ENCODE data around the gene MGAT4A. TPM values are rescaled to one million over a fixed set of nuclear protein-coding genes. Genes with fewer than 3 reads are reported as not detected.
"Not testable (repeated sequence)": the region's sequence is repeated elsewhere in the genome, so short reads cannot be mapped to it uniquely, and the experiment has no call there.

The MGAT4A gene
- total RNA-seq, 3 donors from 2014 or later: 24.8 to 33.1 (median 32.4) TPM

- Mint-ChIP-seq H3K36me3 (ENCODE audit: insufficient read depth) (peaks cover 3% of the 10 kb centered on the region), H3K4me1 (ENCODE audit: low read depth) (peaks cover 74% of the 10 kb centered on the region), H3K27me3 (ENCODE audit: low read depth) (no peaks in the 10 kb centered on the region), H3K4me3 (peak overlapping the region; percentile 84), H3K9me3 (no peaks in the 10 kb centered on the region)
- DNase-seq (peak; percentile 51), ATAC-seq (peak; percentile 32 to 35)
Observed at GRCh38 chr2:98730053-98730706, 752 bp downstream of the MGAT4A start.

DNA sequence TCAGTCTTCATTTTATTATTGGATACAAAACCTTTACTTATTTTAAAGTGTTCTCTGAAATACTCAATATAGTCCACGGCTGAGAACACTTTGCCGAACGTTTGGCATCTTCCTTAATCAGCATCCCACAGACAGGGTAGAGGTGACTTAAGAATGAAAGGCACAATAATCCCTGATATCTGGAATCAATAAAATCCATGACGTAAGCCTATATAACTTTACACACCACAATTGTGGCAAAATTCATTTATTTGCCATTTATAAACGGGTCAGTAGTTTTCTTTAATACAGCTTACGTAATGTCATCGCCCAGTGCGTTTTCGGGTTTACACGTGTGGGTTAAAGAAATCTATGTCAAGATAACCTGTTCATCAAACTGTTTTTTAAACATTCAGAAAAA, 1.3 kb downstream of the MGAT4A start:
- ATAC-seq: no peak
- Mint-ChIP-seq H3K4me3 (peak overlapping the region; percentile 84), H3K4me1 (ENCODE audit: low read depth) (peaks cover 74% of the 10 kb centered on the region), H3K36me3 (ENCODE audit: insufficient read depth) (peaks cover 3% of the 10 kb centered on the region), H3K9me3 (no peaks in the 10 kb centered on the region), H3K27me3 (ENCODE audit: low read depth) (no peaks in the 10 kb centered on the region)
- DNase-seq: no peak

DNA sequence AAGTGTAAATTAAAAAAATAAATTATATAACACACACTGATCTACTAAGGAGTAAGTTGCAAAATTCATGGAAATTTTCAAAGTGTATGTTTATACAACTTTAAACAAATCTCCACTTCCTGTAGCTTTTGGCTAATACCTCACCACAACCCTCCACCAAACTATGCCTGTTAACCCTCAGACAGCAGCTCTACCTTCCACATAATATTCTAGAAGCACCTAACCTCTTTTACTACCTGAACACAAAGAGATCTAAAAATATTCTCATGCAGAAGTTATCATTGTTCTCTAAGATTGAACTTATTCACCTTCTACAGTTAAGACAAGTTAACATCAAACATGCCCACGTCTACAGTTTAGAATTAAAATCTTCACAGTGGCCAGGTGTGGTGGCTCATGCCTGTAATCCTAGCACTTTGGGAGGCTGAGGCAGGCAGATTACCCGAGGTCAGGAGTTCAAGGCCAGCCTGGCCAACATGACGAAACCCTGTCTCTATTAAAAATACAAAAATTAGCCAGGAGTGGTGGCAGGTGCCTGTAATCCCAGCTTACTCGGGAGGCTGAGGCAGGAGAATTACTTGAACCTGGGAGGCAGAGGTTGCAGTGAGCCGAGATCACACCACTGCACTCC, 2.7 kb downstream of the MGAT4A start:
- DNase-seq; ATAC-seq; H3K36me3 Mint-ChIP-seq (ENCODE audit: insufficient read depth); H3K9me3 Mint-ChIP-seq; H3K27me3 Mint-ChIP-seq (ENCODE audit: low read depth): not testable (repeated sequence)
- Mint-ChIP-seq H3K4me1 (ENCODE audit: low read depth) (peaks cover 73% of the 10 kb centered on the region), H3K4me3 (peak overlapping the region; percentile 84)

DNA sequence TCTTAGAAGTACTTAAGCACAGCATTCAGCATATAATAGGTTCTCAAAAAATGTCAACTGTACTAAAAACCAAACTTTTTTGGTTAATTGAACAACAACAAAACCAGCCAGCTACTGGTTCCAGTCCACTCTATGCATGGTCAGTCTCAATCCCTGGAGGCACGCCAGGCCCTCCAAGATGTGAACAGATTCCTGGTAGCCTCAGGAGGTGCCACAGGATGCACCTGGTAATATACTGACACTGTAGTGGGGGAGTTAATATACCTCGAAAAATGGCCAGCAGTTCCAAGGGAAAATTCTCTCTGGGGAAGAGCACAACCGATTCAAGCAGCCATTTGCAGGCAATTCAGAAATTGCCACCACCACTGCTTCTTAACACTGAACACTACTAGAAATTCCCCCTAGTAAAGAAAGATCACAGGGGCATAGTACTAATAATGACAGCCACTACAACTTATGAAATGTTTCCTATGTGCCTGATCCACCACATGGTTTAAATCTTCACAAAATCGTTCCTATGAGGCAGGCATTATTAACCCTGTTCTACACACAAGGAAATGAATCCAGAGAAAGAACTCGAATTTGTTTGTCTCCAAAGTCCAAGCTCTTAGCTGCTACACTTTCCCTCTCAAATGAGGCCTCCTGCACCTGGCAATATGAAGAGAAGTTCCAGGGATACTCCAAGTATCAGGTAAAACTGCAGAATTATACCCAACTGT, 3.4 kb downstream of the MGAT4A start:
- ATAC-seq: no peak
- H3K36me3 Mint-ChIP-seq (ENCODE audit: insufficient read depth): peaks cover 13% of the 10 kb centered on the region
- no peaks in the 10 kb centered on the region for H3K27me3 Mint-ChIP-seq (ENCODE audit: low read depth)
- peak overlapping the region; percentile 70 for H3K4me3 Mint-ChIP-seq
- peaks cover 73% of the 10 kb centered on the region for H3K4me1 Mint-ChIP-seq (ENCODE audit: low read depth)
- peaks cover 5% of the 10 kb centered on the region for H3K9me3 Mint-ChIP-seq
- no peak for DNase-seq

- no peaks in the 10 kb centered on the region for H3K27me3 Mint-ChIP-seq (ENCODE audit: low read depth)
- H3K9me3 Mint-ChIP-seq: peaks cover 5% of the 10 kb centered on the region
- peaks cover 18% of the 10 kb centered on the region for H3K36me3 Mint-ChIP-seq (ENCODE audit: insufficient read depth)
- DNase-seq (no peak), ATAC-seq (no peak)
- H3K4me3 Mint-ChIP-seq: peak overlapping the region; percentile 70
- H3K4me1 Mint-ChIP-seq (ENCODE audit: low read depth): peaks cover 74% of the 10 kb centered on the region
Observed at GRCh38 chr2:98726735-98727368, 4.1 kb downstream of the MGAT4A start.

DNA sequence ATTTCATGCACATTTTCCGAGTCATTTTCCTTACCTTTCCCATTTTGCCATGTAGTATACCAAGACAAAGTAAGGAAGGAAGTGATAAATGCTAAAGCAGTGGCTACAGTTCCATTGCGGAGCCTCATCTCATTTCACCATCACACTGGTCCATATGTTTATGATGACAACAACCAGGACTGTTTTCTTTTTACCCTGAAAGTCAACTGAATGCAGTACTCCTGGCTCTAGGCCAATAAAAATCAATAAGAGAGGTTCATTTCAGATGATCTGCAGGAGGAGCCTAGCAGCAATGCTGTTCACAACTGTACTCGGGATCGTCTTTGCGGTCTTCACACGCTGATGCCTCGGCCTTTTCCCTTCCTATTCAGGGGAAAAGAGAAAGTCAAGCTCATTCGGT, 4.7 kb downstream of the MGAT4A start:
- H3K27me3 Mint-ChIP-seq (ENCODE audit: low read depth): no peaks in the 10 kb centered on the region
- H3K4me1 Mint-ChIP-seq (ENCODE audit: low read depth): peaks cover 71% of the 10 kb centered on the region
- DNase-seq (no peak), ATAC-seq (no peak)
- peak overlapping the region; percentile 70 for H3K4me3 Mint-ChIP-seq
- peaks cover 21% of the 10 kb centered on the region for H3K36me3 Mint-ChIP-seq (ENCODE audit: insufficient read depth)
- peaks cover 5% of the 10 kb centered on the region for H3K9me3 Mint-ChIP-seq

DNA sequence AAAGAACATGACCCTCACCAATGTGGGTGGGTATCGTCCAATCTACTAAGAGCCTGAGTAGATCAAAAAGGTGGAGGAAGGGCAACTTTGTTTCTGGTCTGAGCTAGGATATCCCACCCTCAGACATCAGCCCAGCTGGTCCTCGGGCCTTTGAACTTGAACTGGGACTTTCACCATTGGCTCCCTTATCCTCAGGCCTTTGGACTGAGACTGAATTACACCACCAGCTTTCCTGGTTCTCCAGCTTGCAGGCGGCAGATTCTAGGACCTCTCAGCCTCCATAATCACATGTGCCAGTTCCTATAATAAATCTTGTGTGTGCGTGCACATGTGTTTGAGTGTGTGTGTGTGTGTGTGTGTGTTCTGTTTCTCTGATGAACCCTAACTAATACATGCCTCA, 10.6 kb downstream of the MGAT4A start:
- DNase-seq (no peak), ATAC-seq (no peak)
- Mint-ChIP-seq H3K27me3 (ENCODE audit: low read depth) (no peaks in the 10 kb centered on the region), H3K9me3 (peaks cover 14% of the 10 kb centered on the region), H3K36me3 (ENCODE audit: insufficient read depth) (peaks cover 47% of the 10 kb centered on the region), H3K4me1 (ENCODE audit: low read depth) (peaks cover 70% of the 10 kb centered on the region), H3K4me3 (no peak overlapping the region)

GRCh38 chr2:98717621-98718020, 13.3 kb downstream of the MGAT4A start:
- peaks cover 70% of the 10 kb centered on the region for H3K4me1 Mint-ChIP-seq (ENCODE audit: low read depth)
- no peak overlapping the region for H3K4me3 Mint-ChIP-seq
- H3K36me3 Mint-ChIP-seq (ENCODE audit: insufficient read depth): peaks cover 37% of the 10 kb centered on the region

DNA sequence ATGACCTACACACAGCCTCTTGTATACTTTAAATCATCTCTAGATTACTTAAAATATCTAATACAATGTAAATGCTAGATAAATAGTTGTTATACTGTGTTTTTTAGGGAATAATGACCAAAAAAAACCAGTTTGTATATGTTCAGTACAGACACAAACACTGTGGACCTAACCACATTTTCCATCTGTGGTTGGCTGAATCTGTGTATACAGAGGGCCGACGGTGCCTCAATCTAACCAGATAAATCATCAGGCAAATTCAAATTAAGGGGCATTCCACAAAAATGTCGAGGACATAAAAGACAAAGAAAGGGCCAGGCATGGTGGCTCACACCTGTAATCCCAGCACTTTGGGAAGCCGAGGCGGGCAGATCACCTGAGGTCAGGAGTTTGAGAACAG, 14.1 kb downstream of the MGAT4A start:
- H3K4me3 Mint-ChIP-seq: no peak overlapping the region
- DNase-seq: no peak
- peaks cover 9% of the 10 kb centered on the region for H3K9me3 Mint-ChIP-seq
- H3K36me3 Mint-ChIP-seq (ENCODE audit: insufficient read depth): peaks cover 34% of the 10 kb centered on the region
- peaks cover 71% of the 10 kb centered on the region for H3K4me1 Mint-ChIP-seq (ENCODE audit: low read depth)
- no peak for ATAC-seq
- no peaks in the 10 kb centered on the region for H3K27me3 Mint-ChIP-seq (ENCODE audit: low read depth)

More at GRCh38 chr2:98717621-98718020, 13.3 kb downstream of the MGAT4A start:
- peaks cover 9% of the 10 kb centered on the region for H3K9me3 Mint-ChIP-seq
- H3K27me3 Mint-ChIP-seq (ENCODE audit: low read depth): no peaks in the 10 kb centered on the region
- ATAC-seq (no peak), DNase-seq (no peak)

DNA sequence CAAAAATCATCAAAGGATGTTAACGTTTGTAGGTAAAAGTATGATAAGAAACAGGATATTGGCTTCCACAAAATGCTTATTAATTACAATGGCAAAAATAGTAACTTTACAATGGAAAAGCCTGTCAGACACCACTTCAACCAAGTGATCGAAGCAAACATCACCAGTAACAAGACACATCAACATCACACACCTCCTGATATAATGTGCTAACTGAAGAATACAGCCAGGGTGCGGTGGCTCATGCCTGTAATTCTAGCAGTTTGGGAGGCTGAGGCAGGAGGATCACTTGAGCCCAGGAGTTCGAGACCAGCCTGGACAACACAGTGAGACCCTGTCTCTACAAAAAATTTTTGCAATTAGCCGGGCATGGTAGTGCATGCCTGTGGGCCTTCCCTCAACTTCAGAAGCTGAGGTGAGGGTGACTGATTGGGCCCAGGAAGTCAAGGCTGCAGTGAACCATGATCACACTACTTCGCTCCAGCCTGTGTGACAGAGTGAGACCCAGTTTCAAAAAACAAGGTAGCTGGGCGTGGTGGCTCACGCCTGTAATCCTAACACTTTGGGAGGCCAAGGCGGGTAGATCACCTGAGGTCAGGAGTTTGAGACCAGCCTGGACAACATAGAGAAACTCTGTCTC, 15.0 kb downstream of the MGAT4A start:
- peak overlapping the region; percentile 16 for H3K4me3 Mint-ChIP-seq
- peaks cover 30% of the 10 kb centered on the region for H3K36me3 Mint-ChIP-seq (ENCODE audit: insufficient read depth)
- DNase-seq (no peak), ATAC-seq (peak; percentile 32 to 63)
- H3K4me1 Mint-ChIP-seq (ENCODE audit: low read depth): peaks cover 78% of the 10 kb centered on the region
- no peaks in the 10 kb centered on the region for H3K27me3 Mint-ChIP-seq (ENCODE audit: low read depth)
- H3K9me3 Mint-ChIP-seq: peaks cover 9% of the 10 kb centered on the region

DNA sequence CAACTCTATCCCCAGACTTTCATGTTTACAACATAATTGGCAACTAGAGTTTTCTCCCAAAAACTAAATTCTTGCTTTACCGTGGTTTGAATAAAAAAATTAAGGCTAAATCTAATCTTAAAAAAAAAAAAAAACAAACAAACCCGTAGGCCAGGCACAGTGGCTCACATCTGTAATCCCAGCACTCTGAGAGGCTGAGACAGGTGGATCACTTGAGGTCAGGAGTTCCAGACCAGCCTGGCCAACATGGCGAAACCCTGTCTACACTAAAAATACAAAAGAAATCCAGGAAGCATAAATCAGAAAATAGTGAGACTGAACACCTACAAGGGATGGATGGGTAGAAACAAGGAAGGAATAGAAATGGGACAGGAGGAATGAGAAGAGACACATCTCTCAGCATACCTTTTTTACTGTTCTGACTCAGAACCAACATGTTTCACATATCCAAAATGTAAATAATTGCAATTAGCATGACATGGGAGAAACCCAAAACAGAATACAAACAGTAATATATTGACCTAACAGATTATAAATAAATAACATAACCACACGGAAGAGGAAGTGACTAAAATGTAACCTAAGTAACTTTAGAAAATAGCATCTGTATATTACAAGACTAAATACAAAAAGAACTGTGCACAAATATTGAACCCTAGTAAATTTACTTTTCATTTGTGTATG, 17.5 kb downstream of the MGAT4A start:
- ATAC-seq: no peak
- no peak overlapping the region for H3K4me3 Mint-ChIP-seq
- peaks cover 92% of the 10 kb centered on the region for H3K4me1 Mint-ChIP-seq (ENCODE audit: low read depth)

DNA sequence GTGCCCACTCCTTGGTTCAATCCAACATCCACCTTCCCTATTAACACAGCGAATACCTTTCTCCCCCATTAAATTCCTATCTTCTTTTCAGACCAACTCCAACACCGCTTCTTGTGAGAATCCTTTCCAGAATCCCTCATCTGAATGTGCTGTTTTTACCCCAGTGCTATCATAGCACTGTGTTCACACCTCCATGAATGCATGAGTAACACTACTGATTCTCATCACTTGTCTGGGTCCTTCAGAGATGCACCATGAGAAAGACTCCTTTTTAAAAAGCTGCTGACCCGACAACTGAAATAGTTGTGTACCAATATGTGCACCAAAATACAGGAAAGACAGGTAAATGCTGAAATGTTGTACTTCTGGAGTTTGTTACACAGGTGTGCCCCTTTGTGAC, 18.8 kb downstream of the MGAT4A start:
- Mint-ChIP-seq H3K4me1 (ENCODE audit: low read depth) (peaks cover 91% of the 10 kb centered on the region), H3K4me3 (peak overlapping the region; percentile 19), H3K9me3 (no peaks in the 10 kb centered on the region), H3K36me3 (ENCODE audit: insufficient read depth) (peaks cover 19% of the 10 kb centered on the region), H3K27me3 (ENCODE audit: low read depth) (no peaks in the 10 kb centered on the region)
- no peak for DNase-seq
- ATAC-seq: peak; percentile 90 to 91

More for the DNA sequence above, 17.5 kb downstream of the MGAT4A start:
- Mint-ChIP-seq H3K36me3 (ENCODE audit: insufficient read depth) (peaks cover 19% of the 10 kb centered on the region), H3K9me3 (no peaks in the 10 kb centered on the region), H3K27me3 (ENCODE audit: low read depth) (no peaks in the 10 kb centered on the region)
- no peak for DNase-seq

GRCh38 chr2:98711506-98711905, 19.4 kb downstream of the MGAT4A start:
- Mint-ChIP-seq H3K36me3 (ENCODE audit: insufficient read depth) (peaks cover 19% of the 10 kb centered on the region), H3K4me3 (no peak overlapping the region), H3K4me1 (ENCODE audit: low read depth) (peaks cover 88% of the 10 kb centered on the region), H3K27me3 (ENCODE audit: low read depth) (no peaks in the 10 kb centered on the region), H3K9me3 (no peaks in the 10 kb centered on the region)
- DNase-seq: no peak
- ATAC-seq: no peak

Data from activated T-cell treated with anti-CD3 and anti-CD28 coated beads, Interleukin-2, amount 50 U/mL, for 4 hours (primary cell).